Fibroblast of skin of left quadriceps (primary cell): ENCODE measurements around the gene C1QC.

Experiments used
- DNase-seq, 2 experiments: peaks; one replicate each; pipeline ENCODE4 v3.0.0-alpha.2; 2013; ENCODE audit warnings: low read depth in 2 of 2

Gene C1QC

DNA sequence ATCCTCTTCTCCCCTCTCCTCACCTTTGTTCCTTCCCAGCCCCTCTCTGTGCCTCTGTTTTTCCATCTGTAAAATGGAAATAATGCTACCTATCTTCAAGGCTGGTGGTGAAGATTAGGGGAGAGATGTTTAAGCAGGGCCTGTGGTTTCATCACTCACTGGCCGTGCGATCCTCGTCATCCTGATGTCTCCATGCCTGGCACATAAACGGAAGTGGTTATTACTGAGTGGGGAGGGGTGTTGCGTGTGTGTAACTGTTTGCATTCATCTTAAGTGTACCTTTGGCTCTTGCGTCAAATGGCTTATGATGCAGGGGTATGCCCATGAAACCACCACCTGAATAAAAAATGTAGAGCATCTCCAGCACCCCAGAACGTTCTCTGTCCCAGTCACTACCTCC lies 24.2 kb upstream of the C1QC start:
- no peak for DNase-seq

DNA sequence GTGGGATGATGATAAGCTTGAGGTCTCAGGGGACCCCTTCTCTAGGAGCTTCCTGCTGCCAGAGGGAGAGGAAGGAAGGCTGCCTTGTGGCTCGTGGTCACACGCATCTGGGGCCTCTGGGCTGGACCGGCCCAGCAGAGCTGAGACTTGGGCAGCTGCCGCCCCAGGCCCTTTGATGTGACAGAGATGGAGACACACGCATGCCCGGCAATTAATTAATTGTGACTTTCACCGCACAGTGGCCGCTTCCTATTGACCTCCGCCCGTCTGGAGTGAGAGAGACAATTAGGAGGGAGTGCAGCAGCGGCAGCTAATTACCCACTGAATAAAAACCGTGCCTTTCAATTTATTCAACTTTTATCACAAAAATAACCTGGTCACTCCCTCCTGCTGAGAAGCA lies 23.6 kb upstream of the C1QC start:
- DNase-seq: no peak

DNA sequence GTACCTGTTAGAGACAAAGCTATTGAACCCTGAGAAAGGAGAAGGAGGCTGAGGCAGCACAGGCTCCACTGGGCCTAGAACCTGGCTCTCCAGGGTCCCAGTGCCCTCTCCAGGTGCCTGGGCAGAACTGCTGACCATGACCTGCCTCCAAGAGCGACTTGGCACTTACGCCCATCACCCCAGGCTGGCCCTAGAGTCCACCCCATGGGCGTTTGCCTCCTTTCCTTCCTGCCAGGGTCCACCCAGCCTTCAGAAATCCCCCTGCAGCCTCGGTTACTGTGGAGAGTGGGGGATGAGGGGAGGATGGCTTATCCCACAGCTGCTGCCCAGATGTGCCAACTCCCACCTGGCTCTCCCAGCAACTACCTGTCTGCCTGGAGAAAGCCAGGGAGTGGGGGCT lies 21.7 kb upstream of the C1QC start:
- no peak for DNase-seq

DNA sequence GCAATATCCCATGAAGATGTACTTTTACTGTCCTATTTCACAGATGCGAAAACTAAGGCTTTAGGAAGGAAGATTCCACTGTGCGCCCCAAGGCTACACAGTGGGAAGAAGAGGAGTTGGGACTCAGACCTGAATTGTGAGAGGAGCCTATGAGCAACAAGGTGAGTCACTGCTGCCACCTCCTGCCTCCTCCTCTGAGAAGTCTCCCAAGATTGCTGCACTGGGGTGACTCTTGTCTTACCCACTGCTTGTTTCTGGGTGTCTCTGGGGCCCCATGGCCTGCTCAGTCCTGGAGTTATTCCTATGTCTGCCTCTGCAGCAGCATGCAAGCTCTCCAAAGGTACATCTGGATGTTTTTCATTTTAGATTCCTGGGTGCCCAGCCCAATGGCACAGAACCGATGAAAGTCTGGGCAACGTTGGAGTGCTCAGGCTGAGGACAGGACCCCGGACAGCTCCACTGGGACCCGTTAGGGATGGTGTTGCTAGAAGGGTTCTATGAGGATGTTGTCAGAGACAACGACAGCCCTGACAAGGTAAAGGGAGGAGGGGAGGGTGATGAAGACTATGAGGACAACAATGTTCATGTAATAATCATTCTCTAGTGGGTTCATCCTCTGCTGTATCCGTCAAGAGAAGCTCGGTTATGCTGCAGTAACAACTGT lies 18.0 kb upstream of the C1QC start:
- DNase-seq: no peak

DNA sequence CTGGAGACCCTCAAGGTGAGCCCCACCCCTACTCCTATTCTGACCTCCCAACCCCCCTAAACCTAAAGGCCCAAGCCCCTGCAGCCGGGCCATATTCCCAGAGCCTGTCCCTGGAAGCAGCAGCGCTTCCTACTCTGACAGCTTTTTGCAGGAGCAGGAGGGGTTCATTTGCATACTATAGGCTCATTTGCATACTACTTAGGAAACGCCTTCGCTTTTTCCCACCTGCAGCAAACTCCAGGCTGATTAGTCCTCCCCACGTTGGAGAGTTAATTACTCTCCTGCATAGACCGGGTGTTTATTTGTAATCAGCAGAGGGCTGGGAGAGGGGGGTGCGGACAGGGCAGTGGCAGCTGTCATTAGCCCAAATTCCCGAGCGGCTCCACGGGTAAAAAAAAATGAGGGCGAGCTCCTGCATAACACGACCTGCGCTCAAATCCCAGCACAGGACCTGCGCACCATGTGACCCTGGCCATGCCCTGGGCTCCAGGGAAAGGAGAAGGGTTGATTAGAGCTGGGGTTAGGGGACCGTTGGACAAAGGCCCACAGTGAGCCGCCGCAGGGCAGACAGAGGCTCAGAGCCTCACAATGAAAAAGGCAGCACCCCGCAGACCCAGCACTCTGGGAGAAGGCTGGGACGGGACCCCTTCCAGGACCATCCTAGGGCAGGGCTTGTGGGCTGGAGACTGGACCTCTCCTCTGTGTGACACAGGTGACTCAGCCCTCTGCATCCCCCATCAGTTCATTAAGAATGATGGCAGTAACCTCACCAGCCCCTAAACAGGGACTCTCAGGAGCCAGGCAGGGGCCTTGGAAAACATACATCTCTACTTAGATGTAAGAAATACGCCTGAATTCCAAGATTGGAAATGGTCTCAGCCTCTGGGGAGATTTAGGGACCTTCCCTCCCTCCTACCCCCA lies 16.9 kb upstream of the C1QC start:
- DNase-seq: no peak

DNA sequence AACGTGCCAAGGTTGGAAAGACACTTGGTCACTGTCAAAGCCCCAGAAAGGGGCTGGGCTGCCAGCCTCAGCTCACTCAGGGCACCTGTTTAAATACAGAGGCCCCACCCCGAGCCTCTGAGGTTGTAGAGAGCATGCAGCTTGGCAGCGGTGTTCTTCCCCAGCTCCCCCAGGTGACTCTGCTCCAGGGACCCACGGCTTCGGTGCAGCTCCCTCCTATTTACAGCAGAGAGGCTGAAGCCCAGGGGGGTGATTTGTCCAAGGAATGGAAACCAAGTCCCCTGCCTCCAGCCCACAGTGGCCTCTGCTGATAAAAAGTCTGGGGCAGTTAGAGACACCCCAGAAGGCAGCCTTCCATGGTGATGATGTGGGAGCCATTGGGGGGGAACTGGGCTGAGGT lies 16.1 kb upstream of the C1QC start:
- DNase-seq: no peak

DNA sequence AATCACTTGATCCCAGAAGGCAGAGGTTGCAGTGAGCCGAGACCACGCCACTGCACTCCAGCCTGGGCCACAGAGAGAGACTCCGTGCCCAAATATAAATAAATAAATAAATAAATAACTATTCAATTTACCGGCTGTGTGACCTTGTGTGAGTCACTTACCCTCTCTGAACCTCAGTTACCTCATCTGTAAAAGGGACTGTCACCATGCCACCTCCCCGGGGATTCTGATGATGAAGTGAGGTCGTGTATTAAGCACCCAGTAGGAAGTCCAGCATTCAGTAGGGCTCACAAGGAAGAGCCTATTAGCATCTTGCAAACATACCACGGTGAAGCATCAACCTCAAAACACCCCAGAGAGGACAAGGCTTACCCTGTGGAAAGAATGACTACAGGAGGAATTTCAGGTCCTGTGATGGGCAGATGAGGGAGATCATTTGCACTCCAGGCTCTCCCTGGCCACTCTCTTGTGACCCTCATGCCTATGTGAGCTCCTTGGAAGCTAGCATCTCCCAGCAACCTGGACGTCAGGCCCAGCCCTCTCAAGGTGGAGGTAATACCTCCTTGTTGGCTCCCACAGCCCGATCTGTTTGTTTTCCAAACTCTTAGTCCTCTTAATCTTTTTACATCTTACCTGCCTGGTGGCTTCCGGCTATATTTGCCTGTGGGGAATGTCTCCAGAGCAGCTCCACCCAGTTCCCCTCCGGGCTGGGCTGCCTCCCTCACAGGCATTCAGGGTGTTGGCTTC lies 14.6 kb upstream of the C1QC start:
- no peak for DNase-seq

DNA sequence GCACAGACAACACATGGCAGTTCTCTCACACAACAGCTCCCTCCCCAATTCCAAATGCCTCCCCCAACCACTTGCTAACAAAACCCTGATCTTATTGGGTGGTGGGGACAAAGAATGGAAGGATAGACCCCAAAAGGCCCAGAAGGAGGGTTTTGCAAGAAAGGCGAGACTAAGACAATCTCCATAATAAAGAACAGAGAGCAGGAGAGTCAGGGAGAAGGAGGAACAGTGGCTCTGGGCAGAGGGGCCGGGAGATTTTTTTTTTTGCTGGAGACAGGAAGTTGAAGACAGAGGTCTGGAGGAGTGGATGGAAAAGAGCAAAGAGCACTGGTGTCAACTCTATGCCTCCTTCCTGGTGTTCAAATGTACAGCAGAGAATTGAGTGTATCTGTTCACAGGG lies 13.5 kb upstream of the C1QC start:
- no peak for DNase-seq

DNA sequence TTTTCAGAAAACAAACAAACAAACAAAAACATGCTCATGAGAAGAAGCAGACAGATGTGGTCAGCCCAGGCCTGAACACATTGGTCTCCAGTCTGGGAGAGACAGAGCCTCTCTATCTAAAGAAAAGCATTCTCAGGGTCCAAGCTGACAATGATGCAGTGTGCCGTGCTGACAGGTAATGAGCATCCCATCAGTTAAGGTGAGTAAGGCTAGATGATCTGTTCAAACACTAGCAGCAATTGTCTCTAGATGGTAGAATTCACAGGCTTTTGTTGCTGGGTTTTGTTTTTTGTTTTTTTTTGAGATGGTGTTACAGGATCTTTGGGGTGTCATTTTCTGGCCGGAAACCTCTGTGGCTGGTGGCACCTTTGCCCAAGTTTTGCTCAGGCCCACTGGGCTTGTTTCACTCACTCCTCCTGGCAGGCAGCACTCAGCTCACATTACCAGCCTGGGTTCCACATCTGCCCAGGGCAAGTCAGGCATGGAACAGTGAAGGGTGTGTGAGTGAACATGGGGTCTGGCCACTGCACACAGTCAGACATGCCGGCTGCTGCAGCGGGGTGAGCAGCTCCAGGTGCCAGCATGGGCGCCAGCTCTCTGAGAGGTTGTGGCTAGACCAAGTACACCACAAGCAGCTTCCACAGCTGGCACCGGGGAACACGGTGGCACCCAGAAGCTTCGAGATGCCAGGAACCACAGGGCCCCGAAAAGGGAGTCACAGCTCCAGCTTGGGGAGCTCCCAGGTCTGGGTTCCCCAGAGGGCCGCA lies 9.6 kb upstream of the C1QC start:
- DNase-seq: no peak

DNA sequence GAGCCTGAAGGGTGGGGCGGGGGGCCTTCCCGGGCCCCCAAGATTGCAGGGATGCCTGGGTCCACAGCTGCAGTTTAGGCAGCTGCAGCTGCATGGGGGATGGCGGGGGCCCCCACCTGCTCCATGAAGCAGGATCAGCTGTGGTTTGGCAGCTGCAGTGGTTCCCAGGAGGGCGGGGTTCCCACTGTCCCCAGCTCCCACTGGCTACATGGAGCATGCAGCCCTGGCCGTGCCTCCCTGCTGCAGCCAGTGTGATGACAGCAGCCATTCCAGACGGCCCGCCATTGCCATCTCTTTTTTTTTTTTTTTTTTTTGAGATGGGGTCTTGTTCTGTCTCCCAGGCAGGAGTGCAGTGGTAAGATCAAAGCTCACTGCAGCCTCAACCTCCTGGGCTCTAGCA lies 8.0 kb upstream of the C1QC start:
- DNase-seq: no peak

DNA sequence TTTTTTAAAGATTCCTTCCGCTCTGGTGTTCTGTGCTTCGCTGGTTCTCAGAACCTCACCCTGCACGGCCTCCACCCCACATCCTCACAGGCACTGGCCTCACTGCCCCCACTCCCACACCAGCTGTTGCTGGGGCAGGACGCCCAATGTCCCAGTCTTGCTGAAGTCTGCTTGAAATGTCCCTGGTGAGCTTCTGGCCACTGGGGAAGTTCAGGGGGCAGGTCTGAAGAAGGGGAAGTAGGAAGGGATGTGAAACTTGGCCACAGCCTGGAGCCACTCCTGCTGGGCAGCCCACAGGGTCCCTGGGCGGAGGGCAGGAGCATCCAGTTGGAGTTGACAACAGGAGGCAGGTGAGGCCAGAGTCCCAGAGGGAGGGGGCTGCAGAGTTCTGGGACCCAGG lies 7.1 kb upstream of the C1QC start, which contains the start of gene C1QA:
Gene C1QA, plus strand, starts transcription at position 276 of the 400 bp plus-strand sequence. CDS start 989 bp downstream, outside the sequence.
- no peak for DNase-seq

DNA sequence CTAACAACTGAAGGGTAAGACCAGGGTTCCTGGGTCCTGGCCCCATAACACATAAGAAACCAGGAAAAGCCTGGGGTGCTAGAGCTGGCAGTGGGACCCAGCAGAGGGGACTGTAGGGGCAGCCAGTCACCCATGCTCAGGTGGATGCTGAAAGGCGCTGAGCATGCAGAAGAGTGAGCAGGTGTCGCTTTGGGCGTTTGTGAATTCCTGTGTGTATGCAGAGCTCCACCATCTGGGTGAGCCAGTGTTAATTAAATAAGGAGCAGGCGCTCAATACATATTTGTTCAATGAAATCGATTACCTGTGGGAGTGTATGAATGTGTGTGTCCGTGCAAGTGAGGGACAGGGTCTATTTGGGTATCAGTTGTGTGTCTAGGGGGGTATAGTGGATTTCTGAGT lies 6.5 kb upstream of the C1QC start:
- DNase-seq: no peak

DNA sequence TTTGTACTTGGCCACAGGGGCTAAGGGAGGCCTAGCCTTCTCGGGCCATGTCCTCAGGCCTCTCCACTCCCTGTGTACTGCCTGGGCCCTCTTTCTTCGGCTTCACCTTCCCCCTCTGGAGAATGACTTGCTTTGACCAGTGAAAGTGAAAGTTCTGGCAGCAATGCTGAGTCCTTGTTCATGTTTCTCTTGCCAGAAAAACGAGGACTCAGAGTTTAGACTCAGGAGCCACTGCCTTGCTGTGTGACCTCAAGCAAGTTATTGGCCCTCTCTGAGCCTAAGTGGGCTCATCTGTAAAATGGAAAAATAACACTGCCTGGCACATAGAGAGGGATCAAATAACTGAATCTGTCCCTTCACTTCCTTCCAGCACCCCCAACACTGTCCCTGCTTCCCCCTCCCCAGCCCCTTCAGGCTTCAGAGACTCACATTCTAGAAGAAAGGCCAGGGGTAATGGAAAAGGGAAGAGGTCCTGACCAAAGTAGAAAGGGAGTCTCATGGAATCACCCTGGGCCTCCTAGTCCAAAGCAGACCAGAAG lies 5.5 kb upstream of the C1QC start:
- no peak for DNase-seq

DNA sequence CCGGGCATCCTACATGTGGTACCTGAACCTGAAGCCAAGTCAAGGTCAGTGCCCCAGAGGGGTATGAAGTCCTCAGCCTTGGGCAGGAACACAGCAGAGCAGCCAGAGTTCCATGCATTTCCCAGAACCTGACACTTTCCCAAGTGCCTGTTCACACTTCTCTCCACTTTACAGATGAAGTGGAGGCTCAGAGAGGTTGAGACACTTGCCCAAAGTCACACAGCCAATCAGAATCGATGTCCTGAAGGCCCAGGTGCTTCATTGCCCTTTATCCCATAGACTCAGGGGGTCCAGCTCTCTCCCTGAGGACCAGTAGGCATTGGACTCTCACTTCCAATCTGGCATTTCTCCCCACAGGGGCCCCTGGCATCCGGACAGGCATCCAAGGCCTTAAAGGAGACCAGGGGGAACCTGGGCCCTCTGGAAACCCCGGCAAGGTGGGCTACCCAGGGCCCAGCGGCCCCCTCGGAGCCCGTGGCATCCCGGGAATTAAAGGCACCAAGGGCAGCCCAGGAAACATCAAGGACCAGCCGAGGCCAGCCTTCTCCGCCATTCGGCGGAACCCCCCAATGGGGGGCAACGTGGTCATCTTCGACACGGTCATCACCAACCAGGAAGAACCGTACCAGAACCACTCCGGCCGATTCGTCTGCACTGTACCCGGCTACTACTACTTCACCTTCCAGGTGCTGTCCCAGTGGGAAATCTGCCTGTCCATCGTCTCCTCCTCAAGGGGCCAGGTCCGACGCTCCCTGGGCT lies 4.8 kb upstream of the C1QC start:
- no peak for DNase-seq

DNA sequence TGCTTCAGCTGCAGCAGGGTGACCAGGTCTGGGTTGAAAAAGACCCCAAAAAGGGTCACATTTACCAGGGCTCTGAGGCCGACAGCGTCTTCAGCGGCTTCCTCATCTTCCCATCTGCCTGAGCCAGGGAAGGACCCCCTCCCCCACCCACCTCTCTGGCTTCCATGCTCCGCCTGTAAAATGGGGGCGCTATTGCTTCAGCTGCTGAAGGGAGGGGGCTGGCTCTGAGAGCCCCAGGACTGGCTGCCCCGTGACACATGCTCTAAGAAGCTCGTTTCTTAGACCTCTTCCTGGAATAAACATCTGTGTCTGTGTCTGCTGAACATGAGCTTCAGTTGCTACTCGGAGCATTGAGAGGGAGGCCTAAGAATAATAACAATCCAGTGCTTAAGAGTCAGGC lies 4.1 kb upstream of the C1QC start:
- DNase-seq: peak; percentile 43

DNA sequence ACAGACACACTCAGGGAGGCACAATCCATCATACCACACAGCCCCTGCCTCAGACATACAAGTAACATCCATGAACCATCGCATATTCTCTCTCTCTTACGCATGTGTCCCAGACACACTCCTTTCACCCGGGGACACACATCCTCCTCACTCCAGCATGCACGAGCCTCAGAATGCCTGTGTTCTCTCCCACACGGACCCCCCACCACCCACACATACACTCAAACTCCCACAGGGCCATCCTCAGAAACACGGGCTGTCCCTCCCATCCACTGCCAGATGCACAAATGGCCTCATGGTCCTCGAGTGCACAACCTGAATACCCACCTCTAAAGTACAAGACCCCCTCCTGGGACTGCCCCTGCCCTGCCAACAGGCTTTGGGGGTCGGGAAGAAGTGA lies 2.2 kb upstream of the C1QC start:
- no peak for DNase-seq

DNA sequence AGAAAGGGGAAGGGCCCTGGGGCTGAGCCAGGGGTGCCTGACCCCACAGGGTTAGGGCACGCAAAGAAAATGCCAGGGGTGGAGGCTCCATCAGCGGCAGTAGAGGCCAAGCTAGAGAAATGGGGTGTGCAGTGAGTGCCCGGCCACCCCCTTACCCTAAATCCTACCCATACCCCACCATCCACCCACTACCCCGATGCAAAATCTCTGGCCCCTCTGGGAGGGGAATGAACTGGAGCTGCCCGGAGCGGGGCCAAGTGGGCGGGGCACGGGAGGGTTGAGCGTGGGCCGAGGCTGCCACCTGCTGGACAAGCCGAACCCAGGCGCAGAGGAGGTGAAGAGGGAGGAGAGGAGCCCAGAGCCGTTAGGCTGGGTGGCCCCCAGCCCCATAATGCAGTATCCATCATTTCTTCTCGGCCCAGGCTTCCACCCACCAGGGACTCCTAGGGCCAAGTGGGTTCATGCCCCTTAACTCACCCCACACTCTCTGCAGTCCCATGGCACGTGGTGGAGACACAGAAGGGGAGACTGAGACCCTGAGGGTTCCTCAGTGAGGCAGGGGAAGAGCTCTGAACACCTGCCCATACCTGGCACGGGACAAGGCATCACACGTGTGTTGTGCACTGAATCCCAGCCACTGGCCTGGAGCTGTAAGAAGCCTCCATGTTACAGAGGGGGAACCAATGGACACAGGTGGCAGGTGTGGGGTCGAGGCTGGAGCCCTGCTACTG lies 1.4 kb upstream of the C1QC start:
- peak; percentile 7 to 8 for DNase-seq

DNA sequence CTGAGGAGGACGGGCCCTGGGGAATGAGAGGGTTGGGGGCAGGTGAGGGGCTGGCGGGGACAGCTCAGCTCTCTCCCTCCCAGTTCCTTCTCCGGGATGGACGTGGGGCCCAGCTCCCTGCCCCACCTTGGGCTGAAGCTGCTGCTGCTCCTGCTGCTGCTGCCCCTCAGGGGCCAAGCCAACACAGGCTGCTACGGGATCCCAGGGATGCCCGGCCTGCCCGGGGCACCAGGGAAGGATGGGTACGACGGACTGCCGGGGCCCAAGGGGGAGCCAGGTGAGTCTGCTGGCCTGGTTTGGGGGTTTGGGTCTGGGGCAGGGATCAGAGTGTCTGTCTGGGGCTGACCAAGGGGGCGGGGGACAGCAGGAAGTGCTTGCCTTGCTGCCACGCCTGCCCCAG lies 495 bp downstream of the C1QC start:
- no peak for DNase-seq

DNA sequence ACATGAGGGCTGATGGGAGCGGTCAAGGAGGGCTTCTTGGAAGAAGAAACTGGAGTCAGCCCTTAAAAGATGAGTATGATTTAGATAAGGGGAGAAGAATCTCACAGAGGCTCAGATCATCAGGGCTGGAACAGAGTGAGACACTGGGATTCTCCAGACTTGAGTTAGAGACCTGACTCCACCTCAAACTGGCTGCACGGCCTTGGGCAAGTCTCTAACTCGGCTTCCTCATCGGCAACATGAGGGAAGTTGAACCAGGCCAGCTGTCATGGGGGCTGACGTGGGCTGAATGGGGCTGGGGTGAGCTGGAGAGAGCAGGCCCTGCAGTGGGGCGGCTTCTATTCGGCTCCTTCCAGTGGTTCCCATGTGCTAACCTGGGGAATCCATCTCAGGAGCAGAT lies 2.5 kb downstream of the C1QC start:
- DNase-seq: no peak

DNA sequence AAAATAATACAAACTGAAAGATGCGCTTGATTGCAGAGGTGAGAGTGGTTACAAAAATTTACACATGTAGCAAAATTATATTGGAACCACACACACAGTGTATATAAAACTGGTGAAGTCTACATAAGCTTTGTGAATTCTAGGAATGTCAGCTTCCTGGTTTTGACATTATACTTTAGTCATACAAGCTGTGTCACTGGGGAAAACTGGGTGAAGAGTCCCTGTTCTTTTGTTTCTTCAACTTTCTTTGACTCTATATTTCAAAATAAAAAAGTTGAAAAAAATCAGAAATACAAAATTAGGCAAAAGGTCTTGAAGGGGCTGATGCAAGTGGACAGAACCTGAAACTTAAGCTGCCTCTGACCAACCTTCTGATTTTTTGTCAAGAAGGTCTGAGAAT lies 3.0 kb downstream of the C1QC start:
- no peak for DNase-seq
